Hematopoietic multipotent progenitor cell treated with erythropoietin and hydrocortisone succinate and interleukin-3 and kit ligand, for 17 days (in vitro differentiated cells): ENCODE results near the gene WFDC6.
"Not testable (repeated sequence)": the region's sequence is repeated elsewhere in the genome, so short reads cannot be mapped to it uniquely, and the experiment has no call there.

Source experiments
- DNase-seq: peaks from one replicate; pipeline ENCODE4 v3.0.0-alpha.2; 2015; ENCODE audit warnings: low spot score

The WFDC6 gene

DNA sequence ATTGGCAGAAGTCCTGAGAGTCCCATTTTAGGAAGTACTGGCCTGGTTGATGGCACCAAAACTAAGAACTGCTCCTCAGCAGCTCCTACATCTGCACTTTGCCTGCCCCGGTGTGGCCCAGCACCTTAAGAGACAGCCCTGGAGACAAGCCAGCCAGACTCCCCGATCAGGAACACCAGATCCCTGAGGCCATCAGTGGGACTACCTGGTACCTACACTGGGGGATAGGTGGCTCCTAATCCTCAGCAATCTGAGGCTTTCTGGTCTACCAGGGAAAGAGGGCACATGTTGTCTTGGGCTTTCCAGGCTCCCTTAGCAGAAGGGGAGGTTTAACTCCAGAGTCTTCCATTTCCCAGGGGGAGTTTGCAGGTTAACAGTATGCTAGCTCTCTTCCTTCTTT, at the start of gene WFDC6:
Gene WFDC6, minus strand, starts transcription at position 101 of the 400 bp plus-strand sequence. Its CDS starts 75 bp downstream, at position 26.
- no peak for DNase-seq

DNA sequence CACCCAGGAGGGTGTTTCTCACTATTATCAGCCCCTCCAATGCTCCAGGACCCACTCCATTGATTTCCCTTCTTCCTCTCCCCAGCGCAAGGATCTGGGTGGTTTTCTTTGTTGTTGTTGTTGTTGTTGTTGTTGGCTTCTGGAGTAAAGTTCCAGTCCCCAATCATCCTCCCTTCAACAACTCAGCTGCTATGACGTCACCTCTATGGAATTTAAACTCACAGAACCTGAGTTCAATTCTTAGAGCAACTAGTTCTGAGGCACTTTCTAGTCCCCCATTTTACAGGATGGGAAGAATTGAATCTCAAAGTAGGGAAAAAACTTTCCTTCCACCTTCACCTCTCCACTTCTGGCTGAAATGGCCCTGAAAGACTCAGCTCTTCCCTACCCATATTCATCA, 49.5 kb upstream of the WFDC6 start:
- DNase-seq, result no peak

DNA sequence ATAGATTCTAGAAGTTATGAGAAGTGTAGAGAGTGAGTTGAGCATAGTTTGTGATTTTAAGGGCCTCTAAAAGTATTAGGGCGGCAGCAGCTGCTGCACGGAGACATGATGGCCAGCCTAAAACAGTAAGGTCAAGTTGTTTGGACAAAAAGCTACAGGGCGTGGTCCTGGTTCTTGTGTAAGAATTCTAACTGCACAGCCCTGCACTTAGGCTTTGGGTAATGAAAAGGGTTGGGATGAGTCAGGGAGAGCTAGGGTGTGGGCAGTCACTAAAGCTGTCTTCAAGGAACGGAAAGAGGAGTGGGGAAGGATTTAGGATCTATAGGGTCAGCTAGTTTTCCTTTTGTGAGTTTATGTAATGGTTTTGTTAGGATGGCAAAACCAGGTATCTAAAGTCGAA, 46.7 kb upstream of the WFDC6 start:
- not testable (repeated sequence) for DNase-seq

DNA sequence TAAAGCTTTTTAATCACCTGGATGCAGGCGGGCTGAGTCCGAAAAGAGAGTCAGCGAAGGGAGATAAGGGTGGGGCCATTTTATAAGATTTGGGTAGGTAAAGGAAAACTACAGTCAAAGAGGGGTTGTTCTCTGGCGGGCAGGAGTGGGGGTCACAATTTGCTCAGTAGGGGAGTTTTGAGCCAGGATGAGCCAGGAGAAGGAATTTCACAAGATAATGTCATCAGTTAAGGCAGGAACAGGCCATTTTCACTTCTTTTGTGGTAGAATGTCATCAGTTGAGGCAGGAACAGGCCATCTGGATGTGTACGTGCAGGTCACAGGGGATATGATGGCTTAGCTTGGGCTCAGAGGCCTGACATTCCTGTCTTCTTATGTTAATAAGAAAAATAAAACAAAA, 45.0 kb upstream of the WFDC6 start:
- not testable (repeated sequence) for DNase-seq

DNA sequence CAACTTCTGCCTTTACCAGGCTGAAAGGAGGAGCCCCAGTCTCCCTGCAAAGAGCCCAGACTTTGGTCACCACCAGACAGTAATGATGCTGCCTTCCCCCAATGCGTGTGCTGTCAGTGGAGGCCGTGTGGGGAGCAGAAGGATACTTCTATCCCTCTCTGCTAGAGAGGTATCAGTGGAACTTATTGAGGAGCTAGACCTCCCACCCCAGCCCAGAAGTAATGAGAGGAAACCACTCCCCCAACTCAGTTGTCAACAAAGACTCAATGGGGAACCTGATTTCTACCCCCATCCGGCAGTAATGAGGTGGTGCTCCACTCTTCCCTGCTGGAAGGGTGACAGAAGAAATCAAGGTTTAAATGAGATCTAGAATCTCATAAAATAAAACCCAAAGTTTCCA, 44.2 kb upstream of the WFDC6 start:
- DNase-seq, result no peak

DNA sequence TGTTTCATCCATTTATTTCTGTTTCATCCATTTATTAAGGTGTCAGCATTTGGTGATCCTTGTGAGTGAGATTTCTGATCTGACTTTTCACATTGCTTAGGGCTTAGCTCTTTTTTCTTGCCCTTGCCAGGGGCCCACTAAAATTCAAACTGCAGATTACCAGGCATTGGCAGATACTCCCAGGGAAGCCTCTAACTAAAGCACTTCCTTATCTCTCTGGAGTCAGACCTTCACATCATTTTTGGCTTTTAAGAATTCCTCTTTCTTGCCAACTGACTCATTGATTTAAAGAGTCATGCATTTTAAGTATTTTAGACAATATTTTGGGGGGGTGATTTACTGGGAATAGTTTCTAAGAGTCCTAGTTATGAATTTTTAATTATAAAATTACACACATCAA, 42.4 kb upstream of the WFDC6 start:
- no peak for DNase-seq

DNA sequence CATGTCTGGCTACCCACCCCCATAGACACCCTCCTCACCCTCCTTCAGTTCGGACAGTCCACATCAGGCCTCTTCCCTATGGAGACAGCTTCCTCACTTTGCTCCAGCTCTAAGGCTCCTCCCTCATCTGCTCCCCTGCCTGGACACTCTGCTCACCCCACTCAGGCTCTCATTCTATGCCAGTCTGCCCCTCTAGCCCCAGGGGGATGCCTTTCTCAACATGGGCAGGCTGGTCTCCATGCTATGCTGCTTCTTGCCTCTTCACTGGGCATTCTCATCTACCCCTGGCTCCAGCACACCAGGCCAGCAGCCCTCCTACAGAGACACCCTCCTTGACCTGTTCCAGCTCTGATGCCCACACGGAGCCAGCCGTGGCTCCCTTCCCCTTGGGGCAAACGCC, 39.9 kb upstream of the WFDC6 start, which contains the start of gene WFDC8:
Gene WFDC8, minus strand, starts transcription at position 101 of the 400 bp plus-strand sequence. Its CDS starts 37 bp downstream, at position 64.
- DNase-seq, result no peak

DNA sequence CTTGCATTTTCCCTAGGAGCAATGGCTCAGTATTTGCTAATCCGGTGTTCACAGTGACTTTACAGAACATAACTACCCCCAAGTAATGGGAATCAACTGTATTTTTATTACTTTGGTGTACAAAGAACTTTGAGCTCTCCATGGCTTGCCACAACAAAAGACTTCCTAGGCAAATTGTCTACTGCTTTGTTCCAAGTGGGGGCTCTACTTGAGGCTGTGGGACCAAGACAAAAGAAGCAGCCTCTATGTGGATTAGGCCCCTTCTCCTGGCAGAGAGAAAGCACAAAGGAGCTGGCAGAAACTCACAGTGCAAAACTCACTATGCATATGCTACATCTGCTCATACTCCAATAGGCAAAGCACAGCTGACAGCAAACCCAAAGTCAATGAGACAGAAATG, 38.9 kb upstream of the WFDC6 start:
- DNase-seq, result no peak

DNA sequence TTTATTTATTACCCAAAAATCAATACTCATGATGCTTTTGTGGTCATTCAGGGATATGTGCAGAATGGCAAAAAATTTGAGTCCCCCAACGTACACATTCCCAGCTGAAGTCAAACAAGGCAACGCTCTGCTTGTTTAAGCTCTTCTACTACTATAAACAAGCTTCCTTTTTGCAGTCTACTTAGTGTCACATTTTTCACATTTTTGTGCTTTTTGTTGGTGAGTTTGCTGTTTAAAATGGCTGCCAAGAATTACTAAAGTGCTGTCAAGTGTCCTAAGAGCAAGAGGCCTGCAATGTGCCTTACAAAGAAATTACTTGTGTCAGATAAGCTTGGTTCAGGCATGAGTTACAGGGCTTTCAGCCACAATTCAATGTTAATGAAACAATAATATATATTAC, 37.7 kb upstream of the WFDC6 start:
- DNase-seq, result no peak

DNA sequence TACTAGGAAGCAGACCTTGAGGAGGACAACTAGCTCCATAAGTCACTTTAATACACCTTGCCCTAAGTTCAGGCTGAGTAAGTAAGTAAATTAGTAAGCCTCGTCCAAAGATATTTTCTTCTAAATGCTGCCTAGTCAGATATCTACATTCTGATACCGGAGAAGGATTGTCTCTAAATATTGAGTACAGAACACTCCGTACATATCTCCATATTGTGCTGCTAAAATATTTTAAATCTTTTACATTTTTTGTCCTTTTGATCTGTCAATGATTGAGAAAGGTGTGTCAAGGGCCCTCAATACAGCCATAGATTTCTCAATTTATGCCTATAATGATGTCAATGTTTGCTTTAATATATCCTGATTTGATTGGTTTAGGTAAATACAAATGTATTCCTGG, 36.6 kb upstream of the WFDC6 start:
- no peak for DNase-seq

DNA sequence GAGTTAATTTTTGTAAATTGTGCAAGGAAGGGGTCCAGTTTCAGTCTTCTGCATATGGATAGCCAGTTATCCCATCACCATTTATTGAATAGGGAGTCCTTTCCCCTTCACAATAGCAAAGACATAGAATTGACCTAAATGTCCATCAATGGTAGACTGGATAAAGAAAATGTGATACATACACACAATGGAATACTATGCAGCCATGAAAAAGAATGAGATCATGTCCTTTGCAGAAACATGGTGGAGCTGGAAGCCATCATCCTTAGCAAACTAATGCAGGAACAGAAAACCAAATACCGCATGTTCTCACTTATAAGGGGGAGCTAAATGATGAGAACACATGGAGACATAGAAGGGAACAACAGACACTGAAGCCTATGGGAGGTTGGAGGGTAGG, 30.4 kb upstream of the WFDC6 start:
- not testable (repeated sequence) for DNase-seq

DNA sequence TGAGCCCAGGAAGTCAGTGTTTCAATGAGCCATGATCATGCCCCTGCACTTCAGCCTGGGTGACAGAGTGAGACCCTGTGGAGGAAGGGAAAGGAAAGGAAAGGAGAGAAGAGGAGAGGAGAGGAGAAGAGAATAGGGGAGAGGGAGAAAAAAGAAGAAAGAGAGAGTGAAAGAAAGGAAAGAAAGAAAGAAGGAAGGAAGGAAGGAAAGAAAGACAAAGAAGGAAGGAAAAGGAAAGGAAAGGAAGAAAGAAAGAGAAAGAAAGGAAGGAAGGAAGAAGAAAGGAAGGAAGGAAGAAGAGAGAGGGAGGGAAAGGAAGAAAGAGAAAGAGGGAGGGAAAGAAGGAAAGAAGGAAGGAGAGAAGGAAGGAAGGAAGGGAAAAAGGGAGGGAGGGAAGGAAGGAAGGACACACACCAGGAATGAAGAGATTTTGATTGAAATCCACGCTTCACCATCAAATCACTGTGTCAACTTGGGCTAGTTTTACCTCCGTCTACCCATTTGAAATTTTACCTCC, 25.5 kb upstream of the WFDC6 start:
- no peak for DNase-seq

DNA sequence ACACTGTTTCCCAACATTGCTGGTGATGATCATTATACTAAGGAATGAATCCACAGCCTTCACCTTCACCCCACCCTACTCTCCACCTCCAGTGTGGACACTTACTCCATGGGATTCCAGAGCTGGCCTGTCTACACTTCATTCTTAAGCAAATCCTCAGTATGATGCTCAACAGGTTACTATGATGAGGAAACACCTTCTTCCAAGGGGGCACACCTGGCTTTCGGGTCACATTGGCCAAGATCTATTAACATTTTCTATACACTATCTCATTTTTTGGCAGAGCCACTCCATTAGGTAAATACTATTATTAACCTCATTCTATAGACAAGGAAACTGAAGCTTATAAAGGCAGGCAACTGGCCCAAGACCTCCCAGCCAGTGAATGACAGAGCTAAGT, 15.9 kb upstream of the WFDC6 start:
- DNase-seq, result no peak

DNA sequence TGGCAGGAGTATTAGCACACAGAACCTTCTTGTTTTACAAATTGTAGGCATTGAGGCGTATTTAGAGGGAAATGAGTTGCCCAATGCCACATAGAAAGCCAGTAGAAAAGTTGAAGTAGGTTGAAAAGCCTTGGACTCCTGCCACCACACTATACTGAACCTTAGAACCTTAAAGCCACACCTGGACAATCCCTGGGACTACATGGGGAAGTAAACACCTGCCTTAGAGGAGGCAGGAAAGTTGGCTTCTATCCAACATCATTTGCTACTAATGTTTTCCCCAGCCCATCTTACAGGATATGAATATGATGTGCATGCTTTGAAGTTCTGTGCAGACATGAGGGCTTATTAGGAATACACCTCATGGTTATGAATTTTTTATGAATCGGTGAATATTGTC, 13.2 kb upstream of the WFDC6 start:
- DNase-seq, result no peak

DNA sequence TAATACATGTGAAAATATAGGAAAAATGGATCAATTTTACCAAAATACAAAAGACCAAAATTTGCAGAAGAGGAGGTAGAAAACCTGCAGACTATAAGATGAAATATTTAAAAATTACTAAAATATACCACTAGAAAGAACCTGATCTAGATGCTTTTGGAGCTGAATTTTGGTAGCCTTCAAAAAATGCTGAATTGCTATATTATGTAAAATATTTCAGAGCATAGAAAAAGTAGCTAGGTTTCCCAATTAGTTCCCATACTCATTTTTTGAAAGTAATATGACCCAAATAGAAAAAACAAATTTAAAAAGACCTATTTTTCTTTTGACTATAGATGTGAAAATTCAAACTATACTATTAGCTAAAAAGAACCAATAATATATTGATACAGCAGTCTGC, 11.5 kb upstream of the WFDC6 start:
- no peak for DNase-seq

DNA sequence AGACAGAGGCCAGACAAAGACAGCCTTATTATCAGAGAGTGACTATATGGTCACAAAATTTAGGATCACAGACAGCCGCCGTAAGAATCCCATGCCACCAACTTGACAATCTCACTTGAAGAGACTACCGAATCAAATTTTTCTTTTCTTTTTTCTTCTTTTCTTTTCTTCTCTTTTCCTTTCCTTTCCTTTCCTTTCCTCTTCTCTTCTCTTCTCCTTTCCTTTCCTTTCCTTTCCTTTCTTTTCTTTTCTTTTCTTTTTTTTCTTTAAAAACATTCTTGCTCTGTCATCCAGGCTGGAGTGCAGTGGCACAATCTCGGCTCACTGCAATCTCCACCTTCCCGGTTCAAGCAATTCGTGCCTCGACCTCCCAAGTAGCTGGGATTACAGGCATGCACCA, 9.1 kb upstream of the WFDC6 start:
- DNase-seq, result no peak

DNA sequence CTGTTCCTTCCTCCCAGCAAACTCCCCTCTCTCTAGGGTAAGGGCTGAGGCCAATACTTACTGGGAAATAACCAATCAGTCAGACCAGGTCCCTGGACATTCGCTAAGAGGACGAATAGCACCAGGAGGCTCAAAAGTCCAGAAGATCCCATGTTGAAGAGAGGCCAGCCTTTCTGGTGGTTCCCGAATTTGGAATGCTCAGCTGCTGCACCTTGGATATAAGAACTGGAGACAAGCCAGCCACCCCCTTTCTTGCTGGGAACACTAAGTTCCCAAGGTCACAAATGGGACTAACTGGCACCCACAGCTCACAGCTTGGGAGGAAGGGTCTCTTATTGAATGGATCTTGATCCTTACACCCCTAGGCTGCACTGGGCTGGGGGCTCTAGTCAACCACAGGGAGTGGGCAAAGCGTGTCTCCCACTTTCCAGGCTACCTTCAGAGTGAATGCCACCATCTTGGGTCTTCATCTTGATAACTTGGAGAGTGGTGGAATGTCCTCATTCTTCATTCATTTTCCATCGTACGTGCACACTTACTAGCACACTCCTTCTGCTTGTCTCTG, 8.0 kb upstream of the WFDC6 start, which contains the start of gene EPPIN:
Gene EPPIN, minus strand, starts transcription at position 196 of the 565 bp plus-strand sequence. Its CDS starts 44 bp downstream, at position 152.
- DNase-seq, result no peak

DNA sequence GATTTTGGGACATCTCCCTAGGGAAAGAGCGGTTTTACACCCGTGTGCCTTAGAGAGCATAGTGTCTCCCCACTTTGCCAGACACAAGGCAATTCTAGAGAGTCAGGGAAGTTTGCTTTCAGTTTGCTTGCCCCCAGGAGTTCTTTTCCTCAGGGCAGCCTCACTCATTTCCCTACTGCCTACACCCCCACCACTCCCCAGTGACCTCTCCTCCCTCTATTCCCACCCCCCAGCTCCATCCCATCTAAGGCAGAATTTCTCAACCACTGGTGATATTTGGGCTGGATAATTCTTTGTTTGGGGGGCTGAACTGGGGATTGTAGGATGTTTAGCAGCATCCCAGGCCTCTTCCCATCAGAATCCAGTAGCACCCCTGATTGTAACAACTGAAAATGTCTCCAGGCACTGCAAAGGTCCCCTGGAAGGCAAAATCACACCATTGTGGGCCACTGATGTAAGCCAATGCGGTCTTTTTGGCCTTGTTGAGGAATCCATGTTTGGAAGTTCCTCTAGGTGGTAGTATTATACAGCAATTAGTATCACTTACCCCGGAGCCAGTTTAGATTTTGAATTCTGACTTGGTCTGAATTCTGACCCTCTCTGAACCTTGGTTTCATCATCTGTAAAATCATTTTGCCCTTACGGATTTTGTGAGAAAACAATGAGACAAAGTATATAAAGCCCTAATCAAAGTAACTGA, 6.6 kb upstream of the WFDC6 start:
- DNase-seq, result no peak

DNA sequence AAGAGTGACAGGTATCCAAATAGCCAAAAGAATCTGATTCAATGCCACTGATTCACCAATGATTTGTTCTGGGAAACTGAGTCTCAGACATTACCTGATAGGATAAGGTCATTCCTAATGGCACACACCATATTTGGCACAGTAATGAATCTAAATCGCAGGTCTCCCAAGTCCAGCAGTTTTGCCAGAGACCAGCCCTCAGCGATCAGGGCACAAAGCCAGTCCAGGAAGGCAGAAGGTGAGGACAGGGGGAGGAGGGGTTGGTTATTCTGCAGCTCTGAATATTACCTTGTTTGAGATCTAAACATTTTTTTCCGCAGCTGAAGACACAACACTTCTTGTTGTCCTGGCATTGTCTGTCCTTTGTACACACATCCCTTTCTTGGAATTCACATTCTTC, 6.1 kb upstream of the WFDC6 start:
- DNase-seq, result no peak

DNA sequence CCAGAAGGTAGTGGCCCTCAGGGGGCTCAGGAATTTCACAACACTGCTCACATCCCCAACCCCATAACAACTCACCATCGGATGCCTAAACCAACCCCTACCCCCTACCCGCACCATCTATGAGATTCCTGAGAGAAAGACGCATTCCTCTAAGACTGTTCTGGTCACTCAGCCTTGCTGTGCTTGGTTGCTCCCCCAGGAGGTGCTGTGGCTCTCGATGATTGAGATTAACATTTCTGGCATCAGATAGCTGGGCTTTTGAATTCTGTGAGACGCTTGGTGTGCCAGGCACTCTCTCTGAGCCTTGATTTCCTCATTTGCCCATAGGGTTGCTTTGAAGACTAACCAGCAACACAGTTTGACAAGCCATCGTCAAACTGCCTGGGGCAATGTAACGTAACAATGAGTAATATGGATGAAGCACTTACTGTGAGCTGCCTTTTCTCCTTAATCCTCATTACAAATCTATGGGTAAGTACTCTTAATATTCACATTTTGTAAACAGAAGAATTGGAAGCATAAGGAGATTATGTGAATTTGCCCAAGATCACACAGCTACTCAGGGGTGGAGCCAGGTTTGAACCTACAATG, 978 bp downstream of the WFDC6 start:
- no peak for DNase-seq

DNA sequence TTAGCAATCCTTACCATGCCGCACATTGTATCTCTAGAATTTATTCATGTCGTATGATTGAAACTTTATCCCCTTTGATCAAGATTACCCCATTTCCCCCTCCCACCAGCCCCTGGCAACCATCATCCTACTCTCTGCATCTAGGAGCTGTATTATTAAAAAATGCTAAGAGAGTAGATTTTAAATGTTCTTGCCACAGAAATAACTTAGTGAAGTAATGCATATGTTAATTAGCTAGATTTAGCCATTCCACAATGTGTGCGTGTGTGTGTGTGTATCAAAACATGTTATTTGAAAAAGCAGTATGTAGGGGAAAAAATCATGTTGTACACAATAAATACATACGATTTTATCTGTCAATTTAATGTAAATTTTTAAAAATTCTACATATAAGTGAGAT, 12.0 kb downstream of the WFDC6 start:
- no peak for DNase-seq

DNA sequence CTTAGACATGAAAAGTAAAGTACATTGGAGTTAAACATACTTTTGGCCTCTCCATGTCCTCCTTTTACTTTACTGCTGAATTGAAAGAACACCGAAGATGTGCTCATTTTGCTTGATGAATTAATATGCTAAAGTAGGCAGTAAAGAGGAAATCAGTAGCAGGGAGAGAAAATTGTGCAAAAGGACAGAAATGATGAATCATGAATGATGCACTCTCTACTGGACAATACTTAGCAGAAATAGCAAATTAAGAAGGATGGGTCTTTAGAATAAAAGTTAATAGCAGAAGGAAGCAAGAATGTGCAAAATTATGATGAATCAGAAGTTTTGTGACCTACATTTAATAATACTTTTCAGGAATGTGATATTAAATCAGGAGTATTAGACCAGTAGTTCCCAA, 15.5 kb downstream of the WFDC6 start:
- no peak for DNase-seq

DNA sequence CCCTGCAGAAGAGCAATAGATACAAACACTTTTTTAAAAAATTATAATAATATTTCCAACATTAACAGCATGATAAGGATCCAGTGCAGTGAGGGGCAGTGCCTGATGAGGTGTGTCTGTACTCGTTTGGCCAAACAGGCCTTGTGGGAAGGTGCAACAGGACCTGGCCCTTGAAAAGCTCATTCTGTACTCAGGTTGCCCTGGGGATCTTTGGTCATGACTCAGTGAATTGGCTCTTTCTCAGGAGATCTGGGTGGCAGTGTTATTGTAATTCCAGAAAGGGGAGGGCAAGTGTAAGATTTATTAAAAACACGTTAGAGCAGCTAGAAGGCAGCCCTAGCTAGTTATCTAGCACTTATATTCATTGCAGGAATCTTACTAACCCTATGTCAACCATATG, 21.0 kb downstream of the WFDC6 start:
- no peak for DNase-seq
